DOHH2 (cell line): ENCODE data around the gene TUBAL3.

Source experiments
- H3F3A ChIP-seq: fragments of 200-600 bp; sonication (generic), shearing (Covaris generic); 2 replicates; pipeline ENCODE4 v1.6.0; 2016; ENCODE audit warnings: antibody characterized with exemption, mild to moderate bottlenecking; ENCODE audit not compliant: control insufficient read depth, insufficient read depth
- H3K27ac ChIP-seq: fragments of 200-600 bp; sonication (generic); 2 replicates; pipeline ENCODE4 v1.5.1; 2014; ENCODE audit warnings: low read depth, mild to moderate bottlenecking, low read length, moderate library complexity
- H3K27me3 ChIP-seq: fragments of 200-600 bp; sonication (generic); 2 replicates; pipeline ENCODE4 v1.6.1; 2014; ENCODE audit warnings: mild to moderate bottlenecking, low read length, mixed read lengths; ENCODE audit not compliant: control insufficient read depth
- H3K36me3 ChIP-seq: fragments of 200-600 bp; sonication (generic); 2 replicates; pipeline ENCODE4 v1.6.1; 2014; ENCODE audit warnings: mild to moderate bottlenecking, low read length, moderate library complexity, mixed read lengths; ENCODE audit not compliant: control insufficient read depth
- H3K4me1 ChIP-seq: fragments of 200-600 bp; sonication (generic); 2 replicates; pipeline ENCODE4 v1.6.1; 2014; ENCODE audit warnings: mild to moderate bottlenecking, low read length, mixed read lengths; ENCODE audit not compliant: control insufficient read depth
- H3K4me2 ChIP-seq: fragments of 200-600 bp; sonication (generic); 2 replicates; pipeline ENCODE4 v1.6.0; 2014; ENCODE audit warnings: mild to moderate bottlenecking, low read length, moderate library complexity
- H3K4me3 ChIP-seq: fragments of 200-600 bp; sonication (generic); 2 replicates; pipeline ENCODE4 v1.5.1; 2014; ENCODE audit warnings: mild to moderate bottlenecking, low read length, mixed read lengths
- H3K79me2 ChIP-seq: fragments of 200-600 bp; sonication (generic); 2 replicates; pipeline ENCODE4 v1.6.1; 2014; ENCODE audit warnings: mild to moderate bottlenecking, low read length, mixed read lengths; ENCODE audit not compliant: control insufficient read depth
- H3K9me2 ChIP-seq: fragments of 200-600 bp; sonication (generic); replicated peaks from 2 replicates; pipeline ENCODE4 v1.6.1; 2014; ENCODE audit warnings: mild to moderate bottlenecking, low read length, mixed read lengths; ENCODE audit not compliant: control insufficient read depth
- H3K9me3 ChIP-seq: fragments of 200-600 bp; sonication (generic); 2 replicates; pipeline ENCODE4 v1.6.1; 2014; ENCODE audit warnings: antibody characterized with exemption, low read length, mixed read lengths; ENCODE audit not compliant: control insufficient read depth, insufficient read depth
- H4K20me1 ChIP-seq: fragments of 200-600 bp; sonication (generic); 2 replicates; pipeline ENCODE4 v1.6.0; 2014; ENCODE audit warnings: low read depth, mild to moderate bottlenecking, antibody characterized with exemption, low read length, moderate library complexity; ENCODE audit not compliant: control insufficient read depth, insufficient read depth
- EZH2phosphoT487 ChIP-seq: fragments of 200-600 bp; sonication (generic); IDR thresholded peaks from 2 replicates; pipeline ENCODE4 v1.6.1; 2017; ENCODE audit warnings: borderline replicate concordance, mild to moderate bottlenecking, antibody characterized with exemption, low read length, moderate library complexity, mixed read lengths
- TF ChIP-seq, protein P1 (sequence below): fragments of 200-600 bp; sonication (generic); IDR thresholded peaks from one replicate; pipeline ENCODE4 v1.5.1; 2014; ENCODE audit warnings: antibody characterized with exemption, mild to moderate bottlenecking, low read depth, low read length; ENCODE audit not compliant: poor library complexity, severe bottlenecking

TUBAL3 gene

DNA sequence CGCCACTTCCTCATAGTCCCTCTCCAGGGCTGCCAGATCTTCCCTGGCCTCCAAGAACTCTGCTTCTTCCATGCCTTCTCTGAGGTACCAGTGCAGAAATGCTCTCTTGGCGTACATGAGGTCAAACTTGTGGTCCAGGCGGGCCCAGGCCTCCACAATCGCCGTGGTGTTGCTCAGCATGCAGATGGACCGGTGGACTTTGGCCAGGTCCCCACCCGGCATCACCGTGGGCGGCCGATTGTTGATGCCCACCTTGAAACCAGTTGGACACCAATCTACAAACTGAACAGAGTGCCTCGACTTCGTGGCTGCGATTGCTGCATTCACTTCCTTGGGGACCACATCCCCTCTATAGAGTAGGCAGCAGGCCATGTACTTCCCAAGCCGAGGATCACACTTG is 11.1 kb downstream of the TUBAL3 start:
- Histone ChIP-seq H3K4me1 (no peaks in the 10 kb centered on the region), H4K20me1 (no peaks in the 10 kb centered on the region), H3K9me3 (peaks cover 16% of the 10 kb centered on the region; the same call in 1 of the 2 replicates), H3K9me2 (no peaks in the 10 kb centered on the region), H3K27me3 (peaks cover 4% of the 10 kb centered on the region; the same call in 1 of the 2 replicates), H3K36me3 (no peaks in the 10 kb centered on the region), H3K27ac (no peak overlapping the region), H3K79me2 (no peaks in the 10 kb centered on the region), H3K4me3 (no peak overlapping the region), H3F3A (no peaks in the 10 kb centered on the region), H3K4me2 (no peak overlapping the region)
- TF ChIP-seq EZH2phosphoT487 = no peak
- TF ChIP-seq, protein P1, sequence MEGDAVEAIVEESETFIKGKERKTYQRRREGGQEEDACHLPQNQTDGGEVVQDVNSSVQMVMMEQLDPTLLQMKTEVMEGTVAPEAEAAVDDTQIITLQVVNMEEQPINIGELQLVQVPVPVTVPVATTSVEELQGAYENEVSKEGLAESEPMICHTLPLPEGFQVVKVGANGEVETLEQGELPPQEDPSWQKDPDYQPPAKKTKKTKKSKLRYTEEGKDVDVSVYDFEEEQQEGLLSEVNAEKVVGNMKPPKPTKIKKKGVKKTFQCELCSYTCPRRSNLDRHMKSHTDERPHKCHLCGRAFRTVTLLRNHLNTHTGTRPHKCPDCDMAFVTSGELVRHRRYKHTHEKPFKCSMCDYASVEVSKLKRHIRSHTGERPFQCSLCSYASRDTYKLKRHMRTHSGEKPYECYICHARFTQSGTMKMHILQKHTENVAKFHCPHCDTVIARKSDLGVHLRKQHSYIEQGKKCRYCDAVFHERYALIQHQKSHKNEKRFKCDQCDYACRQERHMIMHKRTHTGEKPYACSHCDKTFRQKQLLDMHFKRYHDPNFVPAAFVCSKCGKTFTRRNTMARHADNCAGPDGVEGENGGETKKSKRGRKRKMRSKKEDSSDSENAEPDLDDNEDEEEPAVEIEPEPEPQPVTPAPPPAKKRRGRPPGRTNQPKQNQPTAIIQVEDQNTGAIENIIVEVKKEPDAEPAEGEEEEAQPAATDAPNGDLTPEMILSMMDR = no peak

DNA sequence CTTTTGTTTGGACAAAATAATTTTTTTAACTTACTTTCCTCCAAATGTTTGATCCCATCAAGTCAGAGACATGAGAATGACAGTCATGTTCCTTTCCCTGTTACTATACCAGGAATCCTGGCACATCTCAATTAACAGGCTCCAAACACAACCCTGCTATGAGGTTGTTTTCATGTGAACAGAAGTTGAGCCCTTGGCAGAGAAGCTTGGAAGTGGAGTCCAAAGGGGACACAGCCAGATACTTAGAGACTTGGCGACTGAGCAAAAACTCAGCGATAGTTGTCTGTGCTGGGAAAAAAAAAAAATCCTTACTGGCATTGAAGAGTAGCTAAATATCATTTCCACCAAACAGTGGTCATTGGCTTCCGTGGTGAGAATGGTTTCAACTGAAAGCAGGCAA is 12.8 kb downstream of the TUBAL3 start:
- H3K4me1 ChIP-seq = no peaks in the 10 kb centered on the region
- TF ChIP-seq, protein P1 = no peak
- TF ChIP-seq EZH2phosphoT487 = no peak
- H4K20me1 ChIP-seq = no peaks in the 10 kb centered on the region
- no peak overlapping the region for H3K4me2 ChIP-seq
- H3F3A ChIP-seq = no peaks in the 10 kb centered on the region
- no peaks in the 10 kb centered on the region for H3K27me3 ChIP-seq
- H3K9me2 ChIP-seq = no peaks in the 10 kb centered on the region
- H3K79me2 ChIP-seq = no peaks in the 10 kb centered on the region
- no peak overlapping the region for H3K27ac ChIP-seq
- peaks cover 16% of the 10 kb centered on the region; the same call in 1 of the 2 replicates for H3K9me3 ChIP-seq
- no peaks in the 10 kb centered on the region for H3K36me3 ChIP-seq
- H3K4me3 ChIP-seq = no peak overlapping the region

DNA sequence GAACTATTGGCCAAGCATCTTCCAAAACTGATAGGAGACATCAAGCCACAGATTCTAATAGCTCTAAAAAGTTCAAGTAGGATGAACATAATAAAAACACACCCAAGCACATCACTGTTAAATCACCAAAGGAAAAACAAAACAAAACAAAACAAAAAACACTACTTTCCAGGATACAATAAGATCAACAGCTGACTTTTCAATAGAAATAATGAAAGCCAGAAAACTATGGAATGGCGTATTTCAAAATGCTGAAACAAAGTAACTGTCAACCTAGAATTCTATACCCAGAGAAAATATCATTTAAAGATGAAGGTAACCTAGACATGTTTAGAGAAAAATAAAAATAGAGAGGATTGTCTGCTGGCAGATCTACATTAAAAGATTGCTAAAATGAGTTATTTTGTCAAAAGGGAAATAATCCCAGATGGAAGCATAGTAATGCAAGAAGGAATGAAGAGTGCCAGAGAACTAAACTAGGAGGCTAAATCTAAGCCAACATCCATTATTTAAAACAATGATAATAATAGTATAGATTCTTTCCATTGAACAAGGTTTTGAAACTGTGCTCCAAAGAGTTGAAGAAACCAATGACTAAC is 13.9 kb downstream of the TUBAL3 start:
- no peaks in the 10 kb centered on the region for H3K27me3 ChIP-seq
- peaks cover 16% of the 10 kb centered on the region; the same call in 1 of the 2 replicates for H3K9me3 ChIP-seq
- no peaks in the 10 kb centered on the region for H3K36me3 ChIP-seq
- no peaks in the 10 kb centered on the region for H3K4me1 ChIP-seq
- no peak overlapping the region for H3K4me3 ChIP-seq
- H3K9me2 ChIP-seq = no peaks in the 10 kb centered on the region
- no peak overlapping the region for H3K4me2 ChIP-seq
- H3F3A ChIP-seq = no peaks in the 10 kb centered on the region
- no peak overlapping the region for H3K27ac ChIP-seq
- H3K79me2 ChIP-seq = no peaks in the 10 kb centered on the region
- no peaks in the 10 kb centered on the region for H4K20me1 ChIP-seq
- TF ChIP-seq, protein P1 = no peak
- TF ChIP-seq EZH2phosphoT487 = no peak
